GM04503 (cell line): Measurements from ENCODE around the gene RING1.

ENCODE experiments used
- DNase-seq: peaks from one replicate; pipeline ENCODE4 v3.0.0-alpha.2; 2012; ENCODE audit warnings: low read depth

The RING1 gene

DNA sequence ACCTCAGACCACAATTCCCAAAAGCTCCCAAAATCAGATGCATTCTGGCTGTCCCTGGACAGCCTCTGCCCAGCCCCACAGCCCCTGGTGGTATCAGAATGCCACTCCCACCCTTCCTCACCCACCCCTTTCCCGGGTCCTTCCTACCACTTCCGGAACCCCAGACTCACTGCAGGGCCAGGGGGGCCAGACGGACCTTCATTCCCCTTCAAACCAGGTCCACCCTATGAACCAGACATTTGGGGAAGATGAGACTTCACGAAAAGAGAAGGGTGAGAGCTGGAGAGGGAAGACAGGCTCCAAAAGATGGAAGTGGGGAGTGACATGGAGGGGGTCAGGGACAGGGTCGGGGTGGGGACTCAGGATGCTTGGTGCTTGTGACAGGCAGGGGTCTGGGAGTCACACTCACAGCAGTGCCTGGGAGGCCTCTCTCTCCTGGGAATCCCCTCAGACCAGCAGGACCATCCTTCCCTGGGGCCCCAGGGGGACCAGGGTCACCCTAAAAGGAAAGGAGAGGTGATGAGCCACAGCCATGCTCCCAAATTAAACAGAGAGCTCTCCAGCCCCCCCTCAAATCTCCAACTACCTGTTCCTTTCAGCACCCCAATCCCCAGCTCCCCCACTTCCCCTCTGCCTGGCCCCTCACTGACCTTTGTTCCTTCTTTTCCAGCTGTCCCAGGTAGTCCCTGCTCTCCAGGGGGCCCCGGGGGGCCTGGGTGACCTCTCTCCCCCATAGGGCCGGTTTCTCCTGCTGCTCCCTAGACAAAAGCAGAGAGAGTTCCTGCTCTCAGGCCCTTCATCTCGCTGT lies 36.2 kb upstream of the RING1 start:
- DNase-seq, result no peak

DNA sequence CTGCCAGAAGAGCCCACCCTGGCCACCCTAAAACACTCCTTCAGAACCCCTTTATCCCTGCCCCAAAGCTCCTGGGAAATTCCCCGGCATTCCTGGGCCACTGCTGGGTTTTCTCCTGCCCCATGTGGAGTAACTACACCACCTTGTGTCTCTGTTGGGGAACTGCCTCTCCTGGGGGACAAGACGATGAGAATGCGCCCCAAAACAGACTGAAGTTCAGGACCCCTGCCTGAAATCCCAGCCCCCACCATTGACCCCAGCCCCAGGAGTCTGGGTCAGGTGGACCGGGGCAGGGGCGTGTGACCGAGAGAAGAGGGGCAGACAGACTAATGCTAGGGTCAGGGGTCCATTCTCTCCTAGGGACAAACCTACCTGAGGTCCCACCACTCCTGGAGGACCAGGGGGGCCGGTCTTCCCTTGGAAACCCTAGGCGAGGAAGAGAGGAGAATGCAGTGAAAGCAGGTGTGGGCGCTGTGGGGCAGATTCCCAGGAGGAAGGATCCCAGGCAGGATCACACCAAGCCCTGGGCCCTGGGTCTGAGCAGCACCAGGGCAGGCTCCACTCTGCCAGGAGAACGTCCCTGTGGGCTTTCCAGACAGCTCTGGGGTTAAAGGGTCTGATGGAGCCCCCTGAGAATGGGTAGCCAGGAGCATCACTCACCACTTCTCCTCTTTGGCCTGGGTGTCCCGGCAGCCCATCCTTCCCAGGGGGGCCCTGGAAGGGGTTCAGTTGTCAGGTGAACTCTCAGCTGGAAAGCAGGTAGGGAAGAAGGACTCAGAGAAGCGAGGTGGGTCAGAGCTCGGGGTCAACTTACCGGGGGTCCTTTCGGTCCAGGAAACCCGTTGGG lies 35.4 kb upstream of the RING1 start:
- no peak for DNase-seq

DNA sequence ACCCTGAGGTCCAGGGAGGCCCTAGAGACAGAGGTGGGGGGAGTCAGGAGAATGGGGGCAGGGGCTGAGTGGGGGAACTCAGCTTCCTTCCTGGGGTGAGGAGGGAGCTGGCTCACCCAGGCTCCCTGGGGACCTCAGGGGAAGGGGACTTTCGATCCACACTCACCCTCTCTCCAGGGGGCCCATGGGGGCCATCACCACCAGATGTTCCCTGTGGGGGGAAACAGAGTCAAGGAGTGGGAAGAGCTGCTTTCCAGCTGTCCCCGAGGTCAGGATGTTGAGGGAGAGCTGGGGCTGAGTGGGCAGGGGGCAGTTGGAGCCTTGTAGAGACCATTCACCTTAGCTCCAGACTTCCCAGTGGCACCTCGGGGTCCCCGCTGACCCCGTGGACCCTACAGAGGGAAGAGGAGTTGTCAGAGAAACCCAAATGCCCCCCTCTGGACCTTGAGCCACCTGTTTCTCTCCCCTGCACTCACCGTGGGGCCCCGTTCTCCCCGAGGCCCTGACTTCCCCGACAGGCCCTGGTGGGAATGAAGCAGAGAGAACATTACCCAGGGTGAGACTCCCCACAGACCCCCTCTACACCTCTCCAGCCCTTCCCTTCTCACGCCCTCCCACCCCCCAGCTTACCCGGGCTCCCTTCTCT lies 34.6 kb upstream of the RING1 start:
- no peak for DNase-seq

DNA sequence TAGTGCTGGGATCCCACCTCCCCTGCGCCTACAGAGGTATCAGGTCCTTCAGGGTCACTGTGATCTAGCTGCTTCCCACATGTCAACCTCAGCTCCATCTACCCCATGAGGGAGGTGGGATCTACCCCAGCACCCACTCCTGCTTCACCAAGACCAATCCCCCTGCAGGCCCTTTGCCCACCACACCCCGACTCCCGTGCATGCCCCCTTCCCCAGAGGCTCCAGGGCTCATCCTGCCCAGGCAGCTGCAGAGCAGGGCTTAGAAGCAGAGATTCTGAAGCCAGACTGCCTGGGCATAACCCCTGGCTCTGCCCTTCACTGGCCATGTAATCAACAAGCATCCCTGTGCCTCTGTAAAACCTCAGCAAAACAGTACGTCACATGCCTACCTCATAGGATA lies 33.5 kb upstream of the RING1 start:
- no peak for DNase-seq

DNA sequence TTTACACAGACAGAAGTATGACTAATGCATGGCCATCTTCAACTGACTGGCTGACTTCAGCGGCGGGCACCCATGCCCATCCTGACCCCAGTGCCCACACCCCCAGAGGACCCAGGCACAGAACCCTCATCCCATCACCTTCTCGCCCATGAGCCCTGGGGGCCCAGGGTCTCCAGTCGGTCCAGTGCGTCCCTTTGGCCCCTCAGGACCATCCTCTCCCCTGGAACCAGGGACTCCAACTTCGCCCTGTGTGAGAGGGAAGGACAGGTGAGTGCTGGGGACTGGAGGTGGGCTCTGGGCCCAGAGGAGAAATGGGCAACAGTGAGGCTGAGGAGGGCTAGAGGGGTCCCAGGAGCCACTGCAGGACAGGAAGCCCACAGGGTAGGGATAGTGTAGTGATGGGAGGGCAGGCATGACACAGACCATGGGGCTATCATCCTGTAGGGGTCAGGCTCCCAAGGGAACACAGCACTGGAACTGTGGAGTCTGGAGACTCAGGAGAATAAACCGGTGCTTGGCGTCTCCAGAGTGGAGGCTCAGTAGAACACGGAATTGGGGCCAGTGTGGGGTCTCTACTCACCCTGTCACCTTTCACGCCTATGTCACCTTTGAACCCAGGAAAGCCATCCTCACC lies 32.7 kb upstream of the RING1 start:
- no peak for DNase-seq

DNA sequence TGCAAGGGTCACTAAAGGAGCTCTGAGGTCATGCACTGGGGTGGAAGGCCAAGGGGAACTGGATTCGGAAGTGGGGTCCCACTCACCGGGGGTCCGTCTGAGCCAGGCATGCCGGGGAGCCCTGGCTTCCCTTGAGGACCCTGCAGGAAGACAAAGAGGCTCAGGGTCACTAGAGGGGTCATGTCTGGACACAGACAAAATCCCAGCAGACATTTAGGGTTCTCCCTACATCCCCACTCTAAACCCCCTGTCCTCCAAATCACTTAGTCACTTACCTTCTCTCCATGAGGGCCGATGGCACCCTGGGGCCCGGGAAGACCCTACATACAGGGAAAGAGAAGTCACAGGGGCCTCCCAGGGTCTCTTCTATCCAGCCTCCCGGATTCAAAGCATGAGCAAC lies 31.4 kb upstream of the RING1 start:
- no peak for DNase-seq

DNA sequence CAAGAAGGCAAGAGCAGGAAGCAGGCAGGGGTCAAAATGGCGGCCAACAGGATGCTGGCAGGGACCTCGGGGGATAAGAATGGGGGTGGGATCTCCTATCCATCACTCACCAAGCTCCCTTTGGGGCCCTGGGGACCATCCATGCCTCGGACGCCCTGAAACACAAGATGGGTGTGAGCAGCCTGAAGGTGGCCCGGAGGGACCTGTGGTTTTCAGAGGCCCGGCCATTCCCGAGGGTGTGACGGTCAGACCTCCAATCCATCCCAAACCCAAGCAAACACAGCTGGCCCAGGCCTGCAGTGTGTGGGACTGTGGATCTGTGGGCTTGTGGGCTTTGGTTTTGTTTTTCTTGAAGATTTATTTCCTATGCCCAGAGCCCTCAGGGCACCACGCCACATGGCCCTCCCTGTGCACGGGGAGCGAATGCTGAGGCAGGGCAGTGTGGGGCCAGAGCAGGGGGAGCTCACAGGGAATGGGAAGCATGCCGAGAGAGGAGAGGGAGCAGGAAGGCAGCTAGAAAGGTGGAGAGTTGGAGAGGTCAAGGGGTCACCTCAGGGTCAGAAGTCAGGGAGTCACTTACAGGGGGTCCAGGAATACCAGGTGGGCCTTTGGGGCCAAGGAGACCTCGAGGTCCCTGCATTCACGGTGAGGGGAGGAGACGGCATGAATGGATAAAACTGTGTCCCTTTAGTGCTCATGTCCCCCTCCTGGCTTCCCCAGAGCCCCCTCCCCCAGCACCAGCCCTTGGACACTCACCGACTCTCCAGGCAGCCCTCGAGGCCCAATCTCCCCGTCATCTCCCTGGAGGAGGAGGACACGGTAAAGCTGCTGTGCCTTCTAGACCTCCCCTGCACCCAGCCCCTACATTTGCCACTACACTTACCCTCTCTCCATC lies 30.5 kb upstream of the RING1 start:
- DNase-seq, result no peak

DNA sequence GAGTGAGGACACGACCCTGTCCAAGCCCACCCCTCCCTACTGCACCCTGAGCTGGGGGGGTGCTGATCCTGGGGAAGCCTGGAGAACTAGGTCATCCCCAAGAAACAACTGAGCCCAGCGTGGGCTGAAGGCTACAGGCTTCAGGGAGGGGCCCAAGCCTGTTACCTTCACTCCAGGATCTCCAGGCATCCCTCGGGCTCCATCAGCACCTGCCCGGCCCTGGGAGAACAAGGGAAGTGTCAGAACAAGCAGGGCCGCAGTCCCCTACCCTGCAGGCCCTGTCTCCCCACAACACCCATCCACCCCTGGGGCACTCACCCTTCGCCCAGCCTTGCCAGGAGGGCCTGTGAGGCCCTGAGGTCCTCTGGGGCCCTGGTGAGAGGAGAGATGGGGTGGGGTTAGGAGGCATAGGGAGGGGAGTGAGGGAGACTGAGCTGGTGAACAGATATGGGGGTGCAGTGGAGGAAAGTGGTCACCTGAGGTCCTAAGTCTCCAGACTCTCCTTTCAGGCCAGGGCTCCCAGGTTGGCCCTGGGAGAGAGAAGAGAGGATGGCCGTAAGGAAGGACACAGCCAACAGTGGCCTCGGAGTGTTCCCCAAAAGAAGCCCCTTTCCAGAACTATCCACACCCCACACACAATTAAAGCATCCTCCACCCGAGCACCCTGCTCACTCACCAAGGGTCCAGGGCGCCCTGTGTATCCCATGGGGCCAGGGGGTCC lies 29.4 kb upstream of the RING1 start:
- no peak for DNase-seq

DNA sequence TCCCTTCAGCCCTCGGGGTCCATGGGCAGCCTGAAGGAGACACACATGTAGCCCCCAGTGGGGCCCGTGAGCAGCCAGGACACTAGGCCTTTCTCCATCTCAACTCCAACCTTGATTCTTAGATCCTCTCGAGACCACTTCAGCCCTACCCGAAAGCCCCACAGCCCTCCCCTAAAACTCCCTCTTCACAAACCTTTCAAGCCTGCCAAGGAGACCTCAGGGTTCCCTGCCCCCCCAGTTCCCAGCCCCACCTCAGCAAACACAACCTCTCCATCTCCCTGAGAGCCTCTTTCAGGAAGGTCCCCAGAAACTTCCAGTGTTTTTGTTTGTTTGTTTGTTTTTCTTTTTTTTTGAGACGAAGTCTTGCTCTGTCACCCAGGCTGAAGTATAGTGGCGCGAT lies 27.2 kb upstream of the RING1 start:
- DNase-seq, result no peak

DNA sequence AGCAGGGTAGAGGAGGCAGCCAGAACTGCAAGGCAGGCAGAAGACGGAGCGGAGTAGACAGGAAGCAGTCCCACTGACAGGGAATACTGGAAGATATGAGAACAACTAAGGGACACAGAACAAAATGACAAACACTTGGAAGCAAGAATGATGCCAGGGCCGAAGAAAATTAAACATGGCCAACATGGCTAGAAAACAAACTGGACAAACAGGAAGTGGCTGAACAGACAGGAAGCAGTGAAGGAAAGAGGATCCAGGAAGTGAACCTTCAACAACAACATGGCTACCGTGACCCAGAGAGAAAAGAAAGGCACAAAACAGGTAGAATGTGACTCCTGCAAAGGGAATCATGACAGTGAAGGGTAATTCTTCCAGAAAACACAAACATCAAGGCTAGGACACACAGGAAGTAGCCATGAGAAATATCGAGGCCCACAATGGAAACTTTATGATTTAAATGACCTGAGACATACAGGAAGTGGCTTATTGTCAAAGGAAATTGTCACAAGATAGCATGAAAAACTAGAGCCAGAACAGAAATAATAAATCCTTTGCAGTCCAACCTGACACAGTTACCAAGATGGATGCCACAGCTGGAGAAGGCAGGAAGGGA lies 25.1 kb upstream of the RING1 start:
- no peak for DNase-seq

DNA sequence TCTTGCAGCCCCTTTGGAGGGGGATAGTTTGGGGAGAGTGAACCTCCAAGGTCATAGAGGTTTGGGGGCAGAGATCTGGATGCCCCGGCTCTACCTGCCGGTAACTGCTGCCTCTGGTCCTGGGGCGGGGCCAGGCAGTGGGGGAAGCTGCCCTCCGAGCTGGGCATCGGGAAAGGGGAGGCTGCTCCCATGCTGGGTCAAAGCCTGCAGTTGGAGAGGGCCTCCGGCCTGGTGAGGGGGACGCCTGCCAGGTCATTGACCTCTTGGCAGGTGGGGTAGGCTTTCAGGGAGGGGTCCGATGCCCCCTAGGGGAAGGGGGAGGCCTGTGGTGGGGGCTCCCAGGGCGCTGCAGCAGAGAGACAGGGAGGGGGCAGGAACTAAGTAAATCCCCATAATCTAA lies 23.1 kb upstream of the RING1 start:
- no peak for DNase-seq

DNA sequence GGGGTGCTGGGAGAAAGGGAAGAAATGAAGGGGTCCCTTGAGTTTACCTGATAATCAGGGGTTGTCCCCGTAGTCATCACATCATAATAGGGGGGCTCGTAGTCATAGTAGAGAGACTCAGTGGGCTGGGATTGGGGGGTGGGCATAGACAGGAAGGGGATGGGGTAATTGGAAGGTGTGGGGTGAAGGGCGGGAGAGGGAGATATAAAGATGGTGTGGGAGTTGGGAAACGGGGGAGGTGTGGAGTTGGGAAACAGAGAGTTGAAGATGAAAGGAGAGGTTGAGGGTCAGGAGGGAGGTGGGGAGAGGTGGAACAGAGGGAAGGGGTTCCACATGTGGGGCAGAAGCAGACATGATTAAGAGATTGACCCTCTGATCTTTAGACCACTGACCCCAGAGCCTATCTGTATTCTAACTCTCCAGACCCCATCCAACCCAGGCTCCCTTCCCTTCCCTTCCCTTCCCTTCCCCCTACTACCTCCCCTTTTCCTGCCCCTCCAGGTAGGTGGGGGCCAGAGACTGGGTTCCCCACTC lies 22.6 kb upstream of the RING1 start:
- no peak for DNase-seq

DNA sequence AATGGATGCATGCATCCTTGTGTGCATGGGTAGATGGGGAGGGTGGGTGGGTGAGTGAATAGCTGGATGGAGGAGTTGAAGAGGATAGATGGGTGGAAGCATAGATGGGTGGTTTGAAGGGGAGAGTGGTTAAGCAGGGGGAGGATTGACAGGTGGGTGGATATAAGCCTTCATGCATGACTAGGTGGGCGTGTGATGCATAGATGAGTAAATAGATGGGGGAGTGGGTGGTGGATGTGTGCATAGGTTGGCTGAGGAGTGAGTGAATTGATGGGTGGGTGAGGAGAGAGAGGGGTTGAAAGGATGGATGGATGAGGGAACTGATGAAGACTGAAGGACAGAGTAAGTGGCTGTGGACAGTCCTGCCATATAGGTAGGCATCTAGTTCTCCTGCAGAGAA lies 20.5 kb upstream of the RING1 start:
- no peak for DNase-seq

DNA sequence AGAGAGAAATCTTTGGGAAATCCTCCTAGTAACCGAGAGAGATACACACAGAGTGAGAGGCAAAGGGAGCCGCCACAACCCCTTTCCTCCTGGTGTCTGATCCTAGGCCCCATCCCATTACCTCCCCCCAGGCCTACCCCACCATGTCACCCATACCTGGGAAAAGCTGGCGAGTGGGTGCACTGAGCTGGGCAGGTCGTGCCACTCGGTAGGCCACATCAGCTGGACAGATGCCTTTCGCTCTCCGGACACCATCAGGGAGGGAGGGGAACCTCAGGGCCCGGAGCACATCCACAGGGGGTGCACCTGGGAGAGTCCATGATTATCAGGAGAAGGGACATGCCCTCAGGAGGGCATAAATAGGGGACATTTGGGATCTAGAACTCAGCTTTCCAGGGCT lies 19.1 kb upstream of the RING1 start:
- no peak for DNase-seq

DNA sequence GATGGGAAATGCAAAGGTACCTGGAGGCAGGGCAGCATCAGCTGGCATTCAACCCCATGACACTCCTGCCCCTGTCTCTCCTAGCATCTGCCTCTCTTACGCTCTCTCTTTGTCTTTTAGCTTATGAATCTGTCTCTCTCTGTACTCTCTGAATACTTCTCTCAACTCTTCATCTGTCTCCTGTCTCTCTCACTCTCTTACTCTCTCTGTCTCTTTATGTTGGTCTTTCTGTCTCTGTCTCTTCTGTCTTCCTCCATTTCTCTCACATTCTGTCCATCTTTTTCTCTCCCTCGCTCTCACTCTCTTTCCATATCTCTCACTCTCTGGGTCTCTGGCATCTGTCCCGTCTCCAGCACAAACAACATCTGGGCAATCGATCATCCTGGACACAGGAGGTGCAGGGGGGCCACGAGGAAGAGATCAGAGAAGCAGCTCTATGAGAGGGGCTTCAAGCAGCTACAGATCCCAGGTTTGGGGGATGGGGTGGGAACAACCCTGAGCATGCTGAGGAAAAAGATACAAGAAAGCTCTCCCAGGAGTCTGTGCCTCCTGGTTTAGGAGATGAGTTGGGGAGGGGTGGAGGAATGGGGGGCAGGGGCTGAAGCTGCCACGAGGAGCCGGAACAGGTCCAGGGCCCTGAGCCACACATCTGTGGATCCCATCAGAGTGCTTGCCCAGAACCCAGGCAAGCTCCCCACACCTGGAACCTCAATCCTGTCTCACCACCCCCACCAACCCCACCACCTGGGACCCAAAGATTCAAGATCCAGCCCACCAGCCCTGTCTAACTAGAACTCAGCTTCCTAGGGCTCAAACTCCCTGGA lies 18.5 kb upstream of the RING1 start:
- no peak for DNase-seq

DNA sequence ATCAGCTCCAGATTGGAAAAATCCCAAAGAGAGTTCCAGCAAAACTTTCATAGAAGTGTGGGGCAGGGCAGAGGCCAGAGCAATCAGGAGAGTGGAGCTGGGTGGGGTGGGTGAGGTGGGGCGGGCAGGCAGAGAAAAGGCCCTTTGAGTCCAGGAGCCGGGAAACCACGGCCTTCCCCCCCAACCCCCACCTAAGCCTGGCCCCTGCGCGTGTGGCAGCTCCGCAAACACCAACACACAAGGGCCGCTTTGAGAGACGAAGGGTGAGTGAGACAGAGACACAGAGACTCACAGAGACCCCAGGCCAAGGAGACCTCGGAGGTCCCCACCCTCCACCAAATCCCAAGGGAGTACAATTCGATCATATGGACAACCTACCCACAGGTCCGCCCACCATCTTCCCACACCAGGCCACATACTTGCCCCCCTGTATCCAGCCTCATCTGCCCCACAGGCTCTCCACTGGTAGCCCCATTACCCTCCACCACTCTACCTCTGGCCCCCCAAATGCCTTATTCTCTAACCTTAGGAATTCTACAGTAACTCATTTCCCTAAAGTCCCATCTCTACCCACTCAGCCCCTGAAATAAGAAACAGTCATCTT lies 17.7 kb upstream of the RING1 start:
- no peak for DNase-seq

DNA sequence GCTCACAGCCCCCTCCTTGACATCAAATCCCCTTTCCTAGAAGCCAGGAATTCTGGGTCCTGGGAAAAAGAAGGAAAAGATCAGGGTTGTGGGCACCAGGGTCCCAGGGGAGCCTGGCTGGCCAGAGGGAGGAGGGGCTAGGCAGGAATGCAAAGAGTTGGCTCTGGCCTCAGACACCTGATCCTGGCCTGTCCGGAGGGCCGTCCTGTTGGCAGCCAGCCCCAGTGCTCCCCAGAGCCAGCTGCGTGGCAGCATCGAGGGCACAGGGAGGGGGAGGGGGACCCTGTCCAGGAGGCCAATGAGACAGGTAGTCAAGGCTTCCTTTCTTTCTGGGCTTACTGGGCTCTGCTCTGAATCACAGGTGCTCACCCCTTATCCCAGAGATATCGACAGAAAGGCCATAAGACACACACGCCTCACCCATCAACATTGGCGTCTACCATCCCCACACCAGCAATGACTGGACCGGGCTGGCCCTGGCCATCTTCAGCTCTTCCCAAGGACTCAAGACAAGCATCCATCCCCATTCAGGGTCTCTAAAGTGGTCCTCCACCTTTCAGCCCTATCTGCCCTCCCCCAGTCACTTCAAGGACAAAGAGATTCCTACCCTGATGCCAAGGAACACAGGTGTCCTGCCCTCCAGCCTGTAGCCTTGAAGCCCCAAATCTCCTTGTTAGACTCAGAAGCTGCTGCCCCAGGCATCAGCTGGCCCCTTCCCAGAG lies 16.8 kb upstream of the RING1 start:
- DNase-seq, result no peak

DNA sequence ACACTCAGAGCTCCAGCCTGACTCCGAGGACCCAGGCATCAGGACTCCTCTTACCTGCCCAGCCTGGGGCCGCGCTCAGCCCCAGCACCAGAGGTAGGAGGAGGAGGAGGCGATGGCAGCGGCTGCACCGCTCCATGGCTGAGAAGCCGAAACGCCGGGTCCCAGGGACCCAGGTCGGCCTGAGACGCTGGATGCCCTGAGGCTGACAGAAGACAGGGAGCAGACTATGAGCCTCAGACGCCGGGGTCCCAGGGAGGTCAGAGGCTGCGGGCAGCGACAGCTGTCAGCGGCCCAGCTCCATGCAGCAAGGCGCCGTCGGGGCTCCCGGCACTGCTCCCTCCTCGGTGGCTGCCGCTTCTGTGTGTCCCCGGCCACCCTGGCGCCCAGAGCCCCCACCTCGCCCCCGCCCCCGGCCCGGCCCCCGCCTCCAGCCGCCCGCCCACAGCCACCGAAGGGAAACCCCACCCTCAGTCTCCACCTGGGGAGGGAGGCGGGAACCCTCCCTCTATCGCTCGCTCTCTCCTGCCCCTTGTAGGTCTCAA lies 16.1 kb upstream of the RING1 start, which contains the start of gene COL11A2:
Gene COL11A2 (minus strand): TSS at position 363 of the 542 bp plus-strand sequence. CDS start 227 bp downstream, at position 136.
- DNase-seq, result no peak
